HCT116 (cell line): ENCODE results near the gene RANBP10. TPM values are rescaled to one million over a fixed set of nuclear protein-coding genes. Genes with fewer than 3 reads are reported as not detected.

Experiments
- ATAC-seq: fragments of 200-7000 bp; cut with Tn5 transposase; 2 replicates; pipeline ENCODE4 v1.9.1; 2020; ENCODE audit warnings: mild to moderate bottlenecking, moderate library complexity
- BruUV-seq: library from RNA; stranded (reverse); fragments of 400-500 nt; replicated peaks from 2 replicates; lab custom pipeline; 2021; lab: Mats Ljungman, UMichigan
- CTCF ChIA-PET: fragments of 300-600 bp; sonication (Branson Sonifier 250); formaldehyde crosslinking; loops from one replicate; lab custom pipeline; 2021; ENCODE audit warnings: antibody characterized with exemption; lab: Charles Lee
- POLR2A ChIA-PET: fragments of 300-600, 350-600 bp; sonication (Branson Sonifier 250); formaldehyde crosslinking; loops from one replicate; lab custom pipeline; 2021; ENCODE audit warnings: antibody characterized with exemption; lab: Charles Lee
- RAD21 ChIA-PET, 2 experiments: fragments of 300-600 bp; sonication (Branson Sonifier 250); formaldehyde crosslinking; loops; one replicate each; lab custom pipeline; 2023; ENCODE audit warnings: low total read pairs in 2 of 2; ENCODE audit not compliant: uncharacterized antibody in 2 of 2, unreplicated experiment in 2 of 2, low non-redundant PET in 1 of 2; lab: Charles Lee
- DNase-seq: peaks from one replicate; pipeline ENCODE4 v3.0.0-alpha.2; 2010; ENCODE audit warnings: low read depth, low spot score
- H2AFZ ChIP-seq: fragments of 200-600 bp; shearing (Covaris generic), sonication (generic); 2 replicates; pipeline ENCODE4 v1.6.1; 2017; ENCODE audit warnings: low read depth, mixed run types, mixed read lengths, antibody characterized with exemption, low read length; ENCODE audit not compliant: poor library complexity, severe bottlenecking
- H3K27ac ChIP-seq: 2 replicates; pipeline ENCODE4 v1.5.1; 2012; ENCODE audit warnings: low read depth, low read length
- H3K27me3 ChIP-seq: fragments of 200-600 bp; sonication (generic); 2 replicates; pipeline ENCODE4 v1.6.1; 2016; ENCODE audit warnings: mixed run types, low read length, mixed read lengths; ENCODE audit not compliant: insufficient read depth
- H3K36me3 ChIP-seq, 2 experiments: fragments of 200-500 bp in 1 of 2; fragments of 200-600 bp in 1 of 2; sonication (Bioruptor generic) in 1 of 2; sonication (generic) in 1 of 2; 2 replicates each; pipeline versions ENCODE4 v1.5.1 to v1.6.1; 2014 to 2016; ENCODE audit warnings: low read length in 2 of 2, inconsistent platforms in 1 of 2, mixed read lengths in 1 of 2, mixed run types in 1 of 2; ENCODE audit not compliant: insufficient read depth in 2 of 2, control insufficient read depth in 1 of 2
- H3K4me1 ChIP-seq, 2 experiments: fragments of 200-600 bp in 1 of 2; sonication (generic) in 1 of 2; 2 replicates each; pipeline versions ENCODE4 v1.5.1 to v1.6.1; 2012 to 2017; ENCODE audit warnings: low read length in 2 of 2, inconsistent platforms in 1 of 2, mild to moderate bottlenecking in 1 of 2, mixed read lengths in 1 of 2, mixed run types in 1 of 2, moderate library complexity in 1 of 2; ENCODE audit not compliant: insufficient read depth in 2 of 2, control insufficient read depth in 1 of 2
- H3K4me2 ChIP-seq: fragments of 200-600 bp; sonication (generic); 2 replicates; pipeline ENCODE4 v1.6.1; 2017; ENCODE audit warnings: mixed run types, low read length, mixed read lengths
- H3K4me3 ChIP-seq, 2 experiments: fragments of 200-600 bp in 1 of 2; sonication (generic) in 1 of 2; replicated peaks in 1 of 2; 2 replicates each; pipeline ENCODE4 v1.5.1; 2011 to 2016; ENCODE audit warnings: low read length in 2 of 2, control low read depth in 1 of 2, low read depth in 1 of 2, mild to moderate bottlenecking in 1 of 2, mixed read lengths in 1 of 2, mixed run types in 1 of 2
- H3K79me2 ChIP-seq: fragments of 200-600 bp; sonication (generic); 2 replicates; pipeline ENCODE4 v1.6.1; 2017; ENCODE audit warnings: mild to moderate bottlenecking, mixed run types, low read length, moderate library complexity, mixed read lengths; ENCODE audit not compliant: insufficient read depth
- H3K9ac ChIP-seq: fragments of 200-600 bp; sonication (generic); 2 replicates; pipeline ENCODE4 v1.6.1; 2016; ENCODE audit warnings: low read length, mixed read lengths
- H3K9me2 ChIP-seq: fragments of 200-600 bp; sonication (generic), shearing (Covaris generic); 2 replicates; pipeline ENCODE4 v1.6.1; 2017; ENCODE audit warnings: mixed run types, mild to moderate bottlenecking, moderate library complexity; ENCODE audit not compliant: insufficient read depth
- H3K9me3 ChIP-seq, 2 experiments: fragments of 200-500 bp in 1 of 2; fragments of 200-600 bp in 1 of 2; sonication (Bioruptor generic) in 1 of 2; sonication (generic) in 1 of 2; 2 replicates each; pipeline ENCODE4 v1.6.1; 2014 to 2017; ENCODE audit warnings: low read length in 2 of 2, mixed read lengths in 2 of 2, inconsistent platforms in 1 of 2, low read depth in 1 of 2, mild to moderate bottlenecking in 1 of 2, mixed run types in 1 of 2, moderate library complexity in 1 of 2; ENCODE audit not compliant: control insufficient read depth in 1 of 2, insufficient read depth in 1 of 2
- H4K20me1 ChIP-seq: fragments of 200-600 bp; sonication (generic), shearing (Covaris generic); 2 replicates; pipeline ENCODE4 v1.6.1; 2017; ENCODE audit warnings: mixed run types, mild to moderate bottlenecking, moderate library complexity; ENCODE audit not compliant: insufficient read depth
- CBX3 ChIP-seq: IDR thresholded peaks from 2 replicates; pipeline ENCODE4 v1.6.1; 2012; ENCODE audit warnings: low read depth
- CEBPB ChIP-seq: IDR thresholded peaks from 2 replicates; pipeline ENCODE4 v1.6.1; 2012; ENCODE audit warnings: low read depth
- CTCF ChIP-seq, 3 experiments: fragments of 200-600 bp in 1 of 3; sonication (generic) in 1 of 3; IDR thresholded peaks in 2 of 3; conservative IDR thresholded peaks in 1 of 3; 2 replicates each; pipeline ENCODE4 v1.5.1; 2012 to 2017; ENCODE audit warnings: low read depth in 2 of 3, low read length in 2 of 3, antibody characterized with exemption in 1 of 3, borderline replicate concordance in 1 of 3, control low read depth in 1 of 3, mild to moderate bottlenecking in 1 of 3, mixed read lengths in 1 of 3, mixed run types in 1 of 3, moderate library complexity in 1 of 3; ENCODE audit not compliant: insufficient read depth in 1 of 3
- EGR1 ChIP-seq: IDR thresholded peaks from 2 replicates; pipeline ENCODE4 v1.6.1; 2012; ENCODE audit warnings: low read depth
- FOSL1 ChIP-seq: IDR thresholded peaks from 2 replicates; pipeline ENCODE4 v1.6.1; 2012; ENCODE audit warnings: low read depth
- JUND ChIP-seq: IDR thresholded peaks from 2 replicates; pipeline ENCODE4 v1.6.1; 2012
- POLR2AphosphoS5 ChIP-seq: IDR thresholded peaks from 2 replicates; pipeline ENCODE4 v1.6.1; 2011; ENCODE audit warnings: mild to moderate bottlenecking, low read depth, low read length, moderate library complexity
- SIN3A ChIP-seq: IDR thresholded peaks from 2 replicates; pipeline ENCODE4 v1.6.1; 2012; ENCODE audit warnings: low read depth
- SP1 ChIP-seq: IDR thresholded peaks from 2 replicates; pipeline ENCODE4 v1.6.1; 2012; ENCODE audit warnings: low read depth
- SRF ChIP-seq: IDR thresholded peaks from 2 replicates; pipeline ENCODE4 v1.6.1; 2012; ENCODE audit warnings: low read depth
- TCF7L2 ChIP-seq: IDR thresholded peaks from 2 replicates; pipeline ENCODE4 v1.7.0; 2011; ENCODE audit warnings: borderline replicate concordance, inconsistent platforms; ENCODE audit not compliant: insufficient read depth, insufficient read length; ENCODE audit errors: extremely low read depth
- YY1 ChIP-seq: IDR thresholded peaks from 2 replicates; pipeline ENCODE4 v1.6.1; 2011; ENCODE audit warnings: low read length, low read depth, moderate library complexity, mild to moderate bottlenecking; ENCODE audit not compliant: insufficient replicate concordance; ENCODE audit errors: extremely low read depth
- ZNF274 ChIP-seq: fragments of 200-500 bp; sonication (Bioruptor generic); IDR thresholded peaks from 2 replicates; pipeline ENCODE4 v1.6.1; 2014; ENCODE audit warnings: mild to moderate bottlenecking, low read depth, low read length, inconsistent platforms
- intact Hi-C: fragments of 100-400 bp; cut with micrococcal nuclease; formaldehyde crosslinking; loops from 2 replicates; pipeline ENCODE4 v1.10.0; 2022
- total RNA-seq: library from RNA; stranded (reverse); gene quantifications from one replicate; pipeline ENCODE4 v1.2.1, GENCODE V29; 2021; ENCODE audit not compliant: unreplicated experiment

RANBP10 gene
- total RNA-seq, 1 experiment from 2014 or later, result 16.9 TPM

DNA sequence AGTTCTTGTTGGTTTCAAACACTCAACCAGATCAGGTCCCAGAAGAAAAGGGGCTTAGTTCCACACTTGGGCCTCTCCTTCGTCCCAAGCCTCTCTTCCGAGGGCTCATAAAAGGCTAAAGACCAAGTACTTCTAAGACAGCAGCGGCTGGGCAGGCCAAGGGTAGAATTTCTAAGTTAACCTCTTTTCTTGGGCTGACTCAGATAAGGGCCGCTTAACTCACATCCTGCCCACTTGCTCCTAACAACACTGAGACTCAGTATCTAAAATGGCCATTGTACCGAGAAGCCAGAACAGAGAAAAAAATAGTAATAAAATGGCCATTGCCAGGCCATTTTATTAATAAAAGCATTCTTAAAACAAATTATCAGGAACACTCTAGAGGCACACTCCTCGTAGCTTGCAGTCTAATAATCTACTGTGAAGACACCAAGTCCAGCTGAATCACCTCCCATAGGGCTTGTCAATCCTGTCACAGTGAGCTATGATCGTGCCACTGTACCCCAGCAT, 42.1 kb downstream of the RANBP10 start:
- no peak for TF ChIP-seq SIN3A
- TF ChIP-seq SRF, result no peak
- H3K4me1 ChIP-seq, result peaks cover 4 to 7% of the 10 kb centered on the region in 2 experiments; a peak in 2 of 4 replicates
- H3K27ac ChIP-seq, result no peak overlapping the region
- no peaks in the 10 kb centered on the region for H3K27me3 ChIP-seq
- ChIA-PET CTCF (no interaction called here), RAD21 (no interaction called here), POLR2A (no interaction called here)
- no peaks in the 10 kb centered on the region for H3K36me3 ChIP-seq
- BruUV-seq, result no TSS peak
- no peak overlapping the region for H3K4me2 ChIP-seq
- DNase-seq, result no peak
- no peak overlapping the region for H3K9ac ChIP-seq
- H3K4me3 ChIP-seq, result no peak overlapping the region
- ATAC-seq, result no peak
- no peak overlapping the region for H2AFZ ChIP-seq
- intact Hi-C loops, result no loop called here
- no peaks in the 10 kb centered on the region for H4K20me1 ChIP-seq
- no peaks in the 10 kb centered on the region for H3K9me3 ChIP-seq
- H3K9me2 ChIP-seq, result no peaks in the 10 kb centered on the region
- no peaks in the 10 kb centered on the region for H3K79me2 ChIP-seq

DNA sequence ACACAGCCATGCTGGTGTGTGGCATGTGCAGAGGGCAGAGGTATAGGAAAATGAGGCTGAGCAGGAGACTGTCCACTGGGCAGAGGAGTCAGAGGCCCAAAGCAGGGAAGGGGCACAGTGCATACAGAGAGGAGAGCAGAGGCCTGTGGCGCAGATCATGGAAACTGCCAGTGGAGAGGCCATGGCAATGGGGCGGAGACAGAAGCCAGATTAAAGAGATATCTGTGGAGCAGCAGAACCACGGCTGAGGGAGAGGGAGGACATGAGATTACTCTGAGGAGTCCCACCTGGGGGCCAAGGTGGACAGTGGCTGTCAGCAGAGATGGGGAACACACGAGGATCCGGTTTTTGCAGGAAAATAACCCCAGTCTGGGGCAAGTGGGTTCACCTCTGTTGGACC, 43.3 kb downstream of the RANBP10 start:
- Histone ChIP-seq H3K79me2 (no peaks in the 10 kb centered on the region), H4K20me1 (no peaks in the 10 kb centered on the region), H3K4me3 (no peak overlapping the region), H3K36me3 (no peaks in the 10 kb centered on the region), H2AFZ (no peak overlapping the region), H3K27ac (no peak overlapping the region), H3K9ac (no peak overlapping the region), H3K9me2 (no peaks in the 10 kb centered on the region), H3K4me1 (peaks cover 3 to 7% of the 10 kb centered on the region in 2 experiments; a peak in 2 of 4 replicates), H3K4me2 (no peak overlapping the region), H3K9me3 (no peaks in the 10 kb centered on the region), H3K27me3 (no peaks in the 10 kb centered on the region)
- intact Hi-C loops, result no loop called here
- ATAC-seq, result no peak
- ChIA-PET CTCF (no interaction called here), RAD21 (no interaction called here), POLR2A (no interaction called here)
- no peak for DNase-seq
- TF ChIP-seq YY1 (no peak), CBX3 (no peak), FOSL1 (no peak), POLR2AphosphoS5 (no peak), JUND (no peak), TCF7L2 (no peak), CTCF (IDR thresholded peaks at IDR 0.05 in 2 of 3, conservative IDR thresholded peaks at IDR 0.05 in 1 of 3; ENCODE audit: borderline replicate concordance in 1 of 3, insufficient read depth in 1 of 3, low read depth in 2 of 3, low read length in 2 of 3) (no peak), SRF (no peak), ZNF274 (no peak), SP1 (no peak), CEBPB (no peak), EGR1 (no peak)
- TF ChIP-seq, all 23 proteins: peak for 0
- no TSS peak for BruUV-seq
